ENCODE results near the gene ZRANB3. TPM values are rescaled to one million over a fixed set of nuclear protein-coding genes. Genes with fewer than 3 reads are reported as not detected.
"Not testable (repeated sequence)": the region's sequence is repeated elsewhere in the genome, so short reads cannot be mapped to it uniquely, and the experiment has no call there.

The ZRANB3 gene
- 13.5 TPM for total RNA-seq

- no peak for FAIRE-seq
Observed at GRCh38 chr2:135530313-135531230, at the start of gene ZRANB3. Gene ZRANB3, minus strand, starts transcription at chr2:135531218.

GRCh38 chr2:135573620-135574019 lies 42.6 kb upstream of the ZRANB3 start:
- DNase-seq (ENCODE audit: low spot score in 2 of 2) = no peak

More at GRCh38 chr2:135530313-135531230, at the start of gene ZRANB3:
- DNase-seq (ENCODE audit: low spot score in 2 of 2) = peak; percentile 80

GRCh38 chr2:135570884-135571283 lies 39.9 kb upstream of the ZRANB3 start:
- DNase-seq (ENCODE audit: low spot score in 2 of 2) (no peak), FAIRE-seq (peak; percentile 69)

More at GRCh38 chr2:135573620-135574019, 42.6 kb upstream of the ZRANB3 start:
- FAIRE-seq = peak; percentile 17

- no peak for FAIRE-seq
Observed at GRCh38 chr2:135563793-135564192, 32.8 kb upstream of the ZRANB3 start.

GRCh38 chr2:135561925-135562324 lies 30.9 kb upstream of the ZRANB3 start:
- FAIRE-seq (no peak), DNase-seq (ENCODE audit: low spot score in 2 of 2) (no peak)

More at GRCh38 chr2:135563793-135564192, 32.8 kb upstream of the ZRANB3 start:
- no peak for DNase-seq (ENCODE audit: low spot score in 2 of 2)

GRCh38 chr2:135557530-135557929 lies 26.5 kb upstream of the ZRANB3 start:
- no peak for DNase-seq (ENCODE audit: low spot score in 2 of 2)
- no peak for FAIRE-seq

GRCh38 chr2:135555311-135555710 lies 24.3 kb upstream of the ZRANB3 start:
- DNase-seq (ENCODE audit: low spot score in 2 of 2) = no peak
- no peak for FAIRE-seq

- FAIRE-seq = no peak
- no peak for DNase-seq (ENCODE audit: low spot score in 2 of 2)
Observed at GRCh38 chr2:135552887-135553286, 21.9 kb upstream of the ZRANB3 start.

GRCh38 chr2:135551356-135551755 lies 20.3 kb upstream of the ZRANB3 start:
- no peak for DNase-seq (ENCODE audit: low spot score in 2 of 2)
- FAIRE-seq = no peak

- DNase-seq (ENCODE audit: low spot score in 2 of 2) (no peak), FAIRE-seq (no peak)
Observed at GRCh38 chr2:135547311-135547710, 16.3 kb upstream of the ZRANB3 start.

GRCh38 chr2:135546436-135546835 lies 15.4 kb upstream of the ZRANB3 start:
- DNase-seq (ENCODE audit: low spot score in 2 of 2) = no peak
- FAIRE-seq = no peak

- FAIRE-seq; DNase-seq (ENCODE audit: low spot score in 2 of 2): not testable (repeated sequence)
Observed at GRCh38 chr2:135533545-135533944, 2.5 kb upstream of the ZRANB3 start.

GRCh38 chr2:135532581-135532980 lies 1.6 kb upstream of the ZRANB3 start:
- FAIRE-seq (no peak), DNase-seq (ENCODE audit: low spot score in 2 of 2) (no peak)

- FAIRE-seq = peak; percentile 98
- DNase-seq (ENCODE audit: low spot score in 2 of 2) = peak; percentile 93 to 96
Observed at GRCh38 chr2:135531231-135532197, 496 bp upstream of the ZRANB3 start, which contains the start of gene R3HDM1. Gene R3HDM1, plus strand, starts transcription at chr2:135531484. Its CDS starts 73,362 bp downstream, at chr2:135604846.

- DNase-seq (ENCODE audit: low spot score in 2 of 2) (no peak), FAIRE-seq (no peak)
Observed at GRCh38 chr2:135528006-135528405, 3.0 kb downstream of the ZRANB3 start.

- FAIRE-seq = no peak
Observed at GRCh38 chr2:135525786-135526185, 5.2 kb downstream of the ZRANB3 start.

GRCh38 chr2:135512099-135512498 lies 18.9 kb downstream of the ZRANB3 start:
- DNase-seq (ENCODE audit: low spot score in 2 of 2) (no peak), FAIRE-seq (no peak)

More at GRCh38 chr2:135525786-135526185, 5.2 kb downstream of the ZRANB3 start:
- no peak for DNase-seq (ENCODE audit: low spot score in 2 of 2)

GRCh38 chr2:135510577-135510976 lies 20.4 kb downstream of the ZRANB3 start:
- DNase-seq (ENCODE audit: low spot score in 2 of 2) (no peak), FAIRE-seq (no peak)

GRCh38 chr2:135504811-135505210 lies 26.2 kb downstream of the ZRANB3 start:
- no peak for DNase-seq (ENCODE audit: low spot score in 2 of 2)
- FAIRE-seq = peak; percentile 47

- not testable (repeated sequence) for FAIRE-seq; DNase-seq (ENCODE audit: low spot score in 2 of 2)
Observed at GRCh38 chr2:135498588-135498987, 32.4 kb downstream of the ZRANB3 start.

GRCh38 chr2:135494917-135495316 lies 36.1 kb downstream of the ZRANB3 start:
- FAIRE-seq (no peak), DNase-seq (ENCODE audit: low spot score in 2 of 2) (no peak)

Data from frontal cortex (tissue), 4 donors.